Right forelimb (tissue), 1 donor: ENCODE measurements around the gene SLC35B2.

ENCODE experiments used
- DNase-seq: peaks from one replicate; pipeline ENCODE4 v3.0.0-alpha.2; 2018

SLC35B2 gene

DNA sequence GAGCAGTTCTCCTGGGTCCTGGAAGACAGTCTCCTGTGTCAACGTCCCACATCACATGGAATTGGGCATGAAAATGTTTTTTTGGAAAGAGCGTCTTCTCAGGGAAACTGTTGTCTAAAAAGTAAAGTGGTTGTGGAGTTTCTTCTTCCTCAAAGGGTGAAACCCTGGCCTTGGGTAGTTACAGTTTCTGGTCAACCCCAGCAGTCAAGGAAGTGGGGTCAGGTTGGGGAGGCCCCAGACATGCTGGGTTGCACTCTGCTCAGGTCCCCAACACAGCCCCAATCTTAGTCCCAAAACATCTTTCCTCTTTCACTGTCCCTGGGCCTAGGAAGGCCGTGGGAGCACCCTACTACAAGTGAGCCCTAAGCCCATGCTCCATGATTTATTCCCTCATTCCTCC, 9.0 kb upstream of the SLC35B2 start:
- no peak for DNase-seq

GRCh38 chr6:44265722-44266233, 8.4 kb upstream of the SLC35B2 start:
- DNase-seq, result no peak

DNA sequence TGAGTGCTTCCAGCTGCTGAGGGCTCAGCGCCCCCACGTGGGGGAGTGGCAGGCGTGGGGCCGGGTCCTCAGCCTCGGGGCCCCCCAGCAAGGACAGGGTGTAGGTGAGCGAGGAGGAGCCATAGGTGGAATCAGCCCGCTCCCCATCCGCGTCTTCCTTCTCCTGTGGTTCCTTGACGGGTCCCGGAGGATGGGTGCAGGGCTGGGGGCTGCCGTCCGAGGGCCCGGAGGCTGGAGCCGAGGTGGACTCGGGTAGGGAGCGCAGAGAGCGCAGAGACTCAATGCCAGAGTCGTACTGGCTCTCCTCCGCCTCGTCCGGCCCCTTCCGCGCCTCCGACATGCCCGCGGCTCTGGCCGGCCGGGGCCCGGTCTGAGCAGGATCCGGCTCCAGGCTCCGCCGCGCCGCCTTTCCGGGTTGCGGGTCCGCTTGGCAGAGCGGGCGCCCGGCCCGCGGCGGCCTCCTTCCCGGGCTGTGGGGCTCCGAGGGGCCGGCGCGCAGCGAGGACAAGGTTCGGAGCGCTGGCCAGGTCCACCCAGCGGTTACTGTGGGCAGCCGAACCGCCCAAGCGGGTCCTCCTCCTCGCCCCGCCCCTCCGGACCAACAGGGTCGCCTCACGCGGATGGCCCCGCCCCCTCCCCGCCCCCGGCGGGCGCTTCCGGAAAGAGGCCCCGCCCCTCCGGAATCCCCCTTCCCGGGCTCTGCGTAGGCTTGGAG, 7.8 kb upstream of the SLC35B2 start, which contains the start of gene NFKBIE:
TSS of gene NFKBIE (minus strand) at position 545 of the 715 bp plus-strand sequence. CDS start at position 340, 205 bp downstream.
- DNase-seq, result peak; percentile 96

GRCh38 chr6:44264154-44265006, 7.1 kb upstream of the SLC35B2 start:
- no peak for DNase-seq

DNA sequence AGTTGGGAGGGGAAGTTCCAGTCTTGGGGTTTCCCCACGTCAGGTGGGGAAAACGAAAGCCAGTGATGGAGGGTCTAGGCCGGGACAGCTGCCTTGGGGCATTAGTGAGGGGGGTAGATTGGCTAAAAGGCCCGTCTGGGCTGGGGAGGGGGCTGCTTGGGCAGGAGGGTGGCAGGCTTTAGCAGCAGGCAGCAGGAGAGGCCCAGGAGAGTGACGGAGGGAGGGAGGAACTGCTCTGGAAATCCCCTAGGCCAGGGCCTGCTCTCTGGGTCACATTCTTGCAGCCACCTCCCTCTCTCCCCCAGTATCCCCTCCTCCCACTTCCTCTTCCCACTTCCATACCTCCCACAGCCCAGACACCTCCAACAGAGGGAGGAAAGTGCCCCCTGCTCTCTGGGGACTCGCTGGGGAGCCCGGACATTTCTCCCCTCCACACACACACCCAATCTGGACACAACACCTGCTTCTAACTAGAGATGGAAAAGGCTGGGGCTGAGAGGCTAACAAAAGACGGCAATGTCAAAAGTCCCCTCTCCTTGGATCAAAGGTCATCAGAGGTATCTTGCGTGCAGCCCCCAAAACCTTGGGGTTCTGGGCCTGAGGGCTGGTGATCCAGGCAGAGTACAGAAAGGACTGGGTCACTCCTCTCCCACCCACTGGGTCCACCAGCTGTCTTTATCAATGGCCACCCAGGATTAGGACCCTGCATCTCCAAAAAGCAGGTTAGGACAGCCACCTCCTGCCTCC, 6.2 kb upstream of the SLC35B2 start:
- DNase-seq, result no peak

DNA sequence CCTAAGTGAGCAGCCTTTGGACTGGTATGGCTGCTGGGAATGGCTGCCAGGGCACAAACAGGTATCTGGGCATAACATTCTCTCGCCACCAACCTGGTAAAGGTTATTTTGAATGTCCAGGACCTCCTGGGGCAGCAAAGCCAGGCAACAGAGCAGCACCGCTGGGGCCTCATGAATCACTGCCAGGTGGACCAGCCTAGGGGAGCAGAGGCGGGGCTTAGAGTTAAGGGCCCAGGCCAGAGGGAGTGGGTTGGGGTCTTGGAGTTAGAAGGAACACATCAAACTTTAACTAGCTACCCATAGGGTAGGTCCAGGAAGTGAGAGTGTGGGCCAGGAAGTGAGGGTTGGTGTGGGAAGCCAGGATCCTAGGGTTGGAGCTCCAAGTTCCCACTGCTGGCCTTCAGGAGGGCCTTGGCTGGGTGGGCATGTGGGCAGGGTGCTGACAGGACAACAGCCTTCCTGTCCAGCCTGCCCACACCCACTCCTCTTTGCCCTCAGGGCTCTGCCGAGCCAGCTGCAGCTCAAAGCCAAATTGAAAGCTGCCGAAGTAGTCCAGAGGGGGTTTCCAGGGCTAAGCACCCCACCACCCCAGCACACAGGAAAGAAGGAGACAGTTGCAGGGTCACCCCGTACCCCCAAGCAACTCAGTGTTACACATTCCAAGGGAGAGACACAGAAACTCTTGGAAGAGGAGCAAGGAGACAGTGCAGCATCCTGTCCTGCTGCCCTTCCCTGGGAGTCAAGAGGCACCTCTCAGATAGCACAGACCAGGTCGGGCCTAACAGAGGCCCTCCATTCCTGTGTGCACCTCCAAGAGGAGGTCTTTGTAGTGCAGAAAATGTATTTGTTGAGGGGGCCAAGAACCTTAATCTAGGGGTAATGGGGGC, 5.4 kb upstream of the SLC35B2 start:
- DNase-seq, result no peak

DNA sequence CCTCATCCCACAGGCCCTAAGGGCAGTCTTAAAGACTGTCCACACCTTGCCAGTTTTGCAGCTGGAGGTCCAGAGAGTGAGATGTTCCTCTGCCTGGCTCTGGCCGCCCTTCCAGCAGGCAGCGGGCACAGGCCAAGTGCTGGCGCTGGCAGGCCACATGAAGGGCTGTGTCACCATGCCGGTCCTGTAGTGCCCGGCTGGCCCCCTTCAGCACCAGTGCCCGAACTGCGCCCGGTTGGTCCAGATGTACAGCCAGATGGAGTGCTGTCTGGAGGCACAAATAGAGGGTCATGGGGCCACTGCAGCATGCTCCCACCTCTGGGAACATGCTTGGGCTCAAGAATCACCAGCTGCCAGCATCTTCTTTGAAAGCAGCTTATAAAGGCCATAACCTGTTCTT, 4.3 kb upstream of the SLC35B2 start:
- DNase-seq, result no peak

GRCh38 chr6:44260451-44261297, 3.3 kb upstream of the SLC35B2 start:
- DNase-seq, result no peak

GRCh38 chr6:44260011-44260410, 2.7 kb upstream of the SLC35B2 start:
- no peak for DNase-seq

GRCh38 chr6:44258921-44259320, 1.6 kb upstream of the SLC35B2 start:
- DNase-seq, result no peak

- DNase-seq, result no peak
Measured at GRCh38 chr6:44258325-44258863, 1.1 kb upstream of the SLC35B2 start.

- DNase-seq, result no peak
Measured at GRCh38 chr6:44257753-44258324, 511 bp upstream of the SLC35B2 start.

DNA sequence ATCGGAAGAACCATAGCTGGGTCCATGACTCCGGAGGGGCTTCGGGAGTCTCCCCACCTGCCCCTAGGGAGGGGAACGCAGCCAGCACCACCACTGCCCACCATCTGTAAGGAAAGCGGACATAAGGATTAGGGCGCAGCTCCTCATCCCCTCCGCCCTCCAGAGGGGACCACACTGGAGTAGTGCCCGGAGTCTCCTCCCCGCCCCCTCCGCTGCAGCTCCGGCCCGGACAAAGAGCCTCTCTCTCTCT, 628 bp downstream of the SLC35B2 start:
- peak; percentile 81 for DNase-seq

DNA sequence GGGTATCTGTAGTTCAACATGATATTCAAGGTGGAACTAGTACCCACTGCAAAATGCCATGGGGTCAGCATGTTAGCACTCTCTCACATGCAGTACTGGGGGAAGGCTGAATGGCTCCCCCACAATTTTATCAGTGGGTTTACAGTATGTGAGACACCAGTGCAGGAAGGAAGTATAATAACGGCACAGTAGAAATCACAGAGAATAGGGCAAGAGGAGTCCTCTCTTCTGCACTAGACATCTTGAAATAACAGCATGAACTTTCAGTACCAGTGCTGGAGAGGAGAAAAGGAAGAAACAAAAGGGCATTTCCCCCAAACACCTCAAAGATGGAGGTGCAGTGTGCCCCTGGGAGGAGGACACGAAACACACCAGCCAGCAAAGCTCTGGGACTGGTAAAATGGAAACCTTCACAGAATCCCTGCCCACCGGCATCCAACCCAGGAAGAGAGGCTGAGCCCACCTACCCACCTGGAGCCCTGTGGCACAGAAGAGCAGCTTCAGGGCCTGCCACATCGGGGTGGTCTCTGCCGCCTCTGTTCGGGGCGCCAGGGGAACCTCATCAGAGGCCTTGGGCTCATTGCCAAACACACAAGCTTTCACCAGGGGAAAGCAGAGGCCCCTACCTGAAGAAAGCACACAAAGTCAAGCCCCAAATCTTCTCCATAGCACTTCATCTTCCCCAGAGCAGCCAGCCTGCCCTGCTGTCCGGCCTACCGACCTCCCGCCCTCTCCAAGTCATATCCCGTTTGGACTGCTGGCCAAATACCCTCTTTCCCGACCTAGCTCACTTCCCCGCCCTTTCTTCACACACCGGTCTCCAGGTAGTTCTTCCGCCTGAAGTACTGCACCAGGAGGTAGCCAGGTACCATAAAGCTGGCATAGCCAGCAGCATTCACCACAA, 1.2 kb downstream of the SLC35B2 start:
- DNase-seq, result no peak

DNA sequence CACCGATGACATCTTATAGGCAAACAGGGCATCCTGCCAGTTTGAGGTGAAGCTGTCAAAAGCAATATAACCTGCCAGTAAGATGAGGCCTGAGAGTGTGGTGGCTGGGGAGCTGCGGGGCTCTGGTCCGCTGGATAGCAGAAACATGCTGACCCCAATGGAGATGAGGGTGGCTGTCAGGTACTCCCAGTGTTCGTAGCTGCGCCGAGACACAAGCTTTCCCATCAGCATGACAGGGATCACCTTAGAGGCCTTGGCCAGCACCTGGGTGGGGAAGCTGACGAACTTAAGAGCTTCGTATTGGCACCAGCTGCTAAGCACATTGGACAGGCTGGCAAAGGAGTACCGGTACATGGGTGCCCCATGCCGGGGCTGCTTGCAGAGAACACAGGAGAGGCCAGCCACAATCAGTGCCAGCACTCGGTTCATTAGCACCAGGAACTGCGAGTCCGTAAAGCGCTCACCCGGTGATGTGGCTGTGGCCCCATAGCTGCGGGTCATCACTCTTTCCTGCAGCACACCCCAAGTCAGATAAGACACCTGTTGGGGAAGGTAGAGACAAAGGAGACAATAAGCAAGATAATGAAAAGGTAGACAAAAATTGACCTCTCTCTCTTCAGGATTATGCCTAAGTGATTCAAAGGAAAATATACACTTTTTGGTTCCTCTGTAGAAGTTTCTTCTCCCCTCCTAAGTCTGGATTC, 2.1 kb downstream of the SLC35B2 start:
- no peak for DNase-seq

- no peak for DNase-seq
Measured at GRCh38 chr6:44254191-44255104, 2.9 kb downstream of the SLC35B2 start.

DNA sequence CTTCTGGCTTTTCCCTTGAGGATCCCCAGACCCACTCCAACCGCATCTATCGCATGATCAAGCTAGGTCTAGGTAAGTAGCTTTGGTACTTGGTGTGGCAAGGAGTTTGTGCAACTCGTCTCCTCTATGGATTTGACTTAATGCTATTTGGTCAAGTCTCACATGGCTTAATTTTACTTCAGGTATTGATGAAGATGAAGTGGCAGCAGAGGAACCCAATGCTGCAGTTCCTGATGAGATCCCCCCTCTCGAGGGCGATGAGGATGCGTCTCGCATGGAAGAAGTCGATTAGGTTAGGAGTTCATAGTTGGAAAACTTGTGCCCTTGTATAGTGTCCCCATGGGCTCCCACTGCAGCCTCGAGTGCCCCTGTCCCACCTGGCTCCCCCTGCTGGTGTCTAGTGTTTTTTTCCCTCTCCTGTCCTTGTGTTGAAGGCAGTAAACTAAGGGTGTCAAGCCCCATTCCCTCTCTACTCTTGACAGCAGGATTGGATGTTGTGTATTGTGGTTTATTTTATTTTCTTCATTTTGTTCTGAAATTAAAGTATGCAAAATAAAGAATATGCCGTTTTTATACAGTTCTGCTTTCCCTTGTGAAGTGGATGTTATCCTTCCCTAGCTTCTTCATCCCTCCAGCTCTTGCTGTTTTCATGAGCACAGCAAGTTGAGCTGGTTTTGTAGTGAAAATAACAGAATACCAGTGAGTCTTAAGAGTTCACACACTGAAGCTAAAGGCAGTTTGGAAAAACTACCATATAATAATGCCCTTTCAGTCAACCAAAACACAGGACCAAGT, 3.8 kb downstream of the SLC35B2 start:
- DNase-seq, result no peak
